MG63 (cell line): Measurements from ENCODE around the gene MGAT5B. TPM values are rescaled to one million over a fixed set of nuclear protein-coding genes. Genes with fewer than 3 reads are reported as not detected.
"Not testable (repeated sequence)": the region's sequence is repeated elsewhere in the genome, so short reads cannot be mapped to it uniquely, and the experiment has no call there.

ENCODE experiments used
- DNase-seq: peaks from one replicate; pipeline ENCODE4 v3.0.0-alpha.2; 2020
- H3K27me3 ChIP-seq: fragments of 250-450 bp; sonication (Bioruptor Pico); 2 replicates; pipeline ENCODE4 v1.5.1; 2020; ENCODE audit warnings: mild to moderate bottlenecking, moderate library complexity
- H3K36me3 ChIP-seq: fragments of 250-450 bp; sonication (Bioruptor Pico); 2 replicates; pipeline ENCODE4 v1.5.1; 2020; ENCODE audit warnings: mild to moderate bottlenecking, moderate library complexity
- H3K4me3 ChIP-seq: fragments of 250-450 bp; sonication (Bioruptor Pico); 2 replicates; pipeline ENCODE4 v1.5.1; 2020; ENCODE audit warnings: mild to moderate bottlenecking, moderate library complexity
- H3K9me3 ChIP-seq: fragments of 250-450 bp; sonication (Bioruptor Pico); 2 replicates; pipeline ENCODE4 v1.5.1; 2020; ENCODE audit warnings: mild to moderate bottlenecking, moderate library complexity
- total RNA-seq: library from RNA; depleted of rRNA; stranded (reverse); fragments of >200 nt; shearing (Covaris generic); gene quantifications from 2 replicates; pipeline ENCODE4 v1.2.3, GENCODE V29; 2014; ENCODE audit warnings: low replicate concordance; rRNA removed

The MGAT5B gene
- 2.4 and 3.3 TPM in 2 replicates for total RNA-seq

- H3K4me3 ChIP-seq = peak within 1 kb of the TSS; percentile 40
- DNase-seq = peak; percentile 84
Observed at GRCh38 chr17:76868176-76868668, at the start of gene MGAT5B. Gene MGAT5B, plus strand, starts transcription at chr17:76868404. Its CDS starts 626 bp downstream, at chr17:76869030.

GRCh38 chr17:76820039-76820438 lies 48.2 kb upstream of the MGAT5B start:
- Histone ChIP-seq H3K27me3 (0 out of 2 replicates have a peak, but pooled peaks cover 2% of the 10 kb centered on the region), H3K4me3 (no peak overlapping the region), H3K36me3 (no peaks in the 10 kb centered on the region), H3K9me3 (no peaks in the 10 kb centered on the region)
- no peak for DNase-seq

More at GRCh38 chr17:76868176-76868668, at the start of gene MGAT5B:
- H3K27me3 ChIP-seq = no peaks in the 10 kb centered on the region
- no peaks in the 10 kb centered on the region for H3K9me3 ChIP-seq
- H3K36me3 ChIP-seq = peaks cover 3% of the 10 kb centered on the region; the same call in 1 of the 2 replicates

GRCh38 chr17:76820561-76820960 lies 47.6 kb upstream of the MGAT5B start:
- Histone ChIP-seq H3K36me3 (no peaks in the 10 kb centered on the region), H3K27me3 (0 out of 2 replicates have a peak, but pooled peaks cover 2% of the 10 kb centered on the region), H3K9me3 (no peaks in the 10 kb centered on the region), H3K4me3 (no peak overlapping the region)
- no peak for DNase-seq

GRCh38 chr17:76822184-76822778 lies 45.9 kb upstream of the MGAT5B start:
- Histone ChIP-seq H3K27me3 (no peaks in the 10 kb centered on the region), H3K36me3 (no peaks in the 10 kb centered on the region), H3K9me3 (no peaks in the 10 kb centered on the region), H3K4me3 (no peak overlapping the region)
- no peak for DNase-seq

GRCh38 chr17:76824093-76824492 lies 44.1 kb upstream of the MGAT5B start:
- Histone ChIP-seq H3K27me3 (no peaks in the 10 kb centered on the region), H3K4me3 (no peak overlapping the region), H3K9me3 (no peaks in the 10 kb centered on the region), H3K36me3 (no peaks in the 10 kb centered on the region)
- no peak for DNase-seq

- DNase-seq = no peak
- no peaks in the 10 kb centered on the region for H3K27me3 ChIP-seq
- no peak overlapping the region for H3K4me3 ChIP-seq
- no peaks in the 10 kb centered on the region for H3K36me3 ChIP-seq
- H3K9me3 ChIP-seq = no peaks in the 10 kb centered on the region
Observed at GRCh38 chr17:76826330-76827068, 41.7 kb upstream of the MGAT5B start.

GRCh38 chr17:76827736-76828135 lies 40.5 kb upstream of the MGAT5B start:
- Histone ChIP-seq H3K9me3 (no peaks in the 10 kb centered on the region), H3K4me3 (no peak overlapping the region), H3K27me3 (no peaks in the 10 kb centered on the region), H3K36me3 (no peaks in the 10 kb centered on the region)
- no peak for DNase-seq

- Histone ChIP-seq H3K36me3 (no peaks in the 10 kb centered on the region), H3K27me3 (no peaks in the 10 kb centered on the region), H3K4me3 (no peak overlapping the region), H3K9me3 (no peaks in the 10 kb centered on the region)
- no peak for DNase-seq
Observed at GRCh38 chr17:76830987-76831715, 37.1 kb upstream of the MGAT5B start.

- no peaks in the 10 kb centered on the region for H3K9me3 ChIP-seq
- no peaks in the 10 kb centered on the region for H3K27me3 ChIP-seq
- peak; percentile 17 for DNase-seq
- H3K36me3 ChIP-seq = no peaks in the 10 kb centered on the region
- H3K4me3 ChIP-seq = no peak overlapping the region
Observed at GRCh38 chr17:76833034-76833644, 35.1 kb upstream of the MGAT5B start.

GRCh38 chr17:76833747-76834146 lies 34.5 kb upstream of the MGAT5B start:
- Histone ChIP-seq H3K36me3 (no peaks in the 10 kb centered on the region), H3K4me3 (no peak overlapping the region), H3K9me3 (no peaks in the 10 kb centered on the region), H3K27me3 (no peaks in the 10 kb centered on the region)
- no peak for DNase-seq

- H3K4me3 ChIP-seq = no peak overlapping the region
- no peaks in the 10 kb centered on the region for H3K9me3 ChIP-seq
- peaks cover under 1% of the 10 kb centered on the region for H3K27me3 ChIP-seq
- no peak for DNase-seq
- H3K36me3 ChIP-seq = no peaks in the 10 kb centered on the region
Observed at GRCh38 chr17:76834870-76835269, 33.3 kb upstream of the MGAT5B start.

GRCh38 chr17:76840443-76840767 lies 27.8 kb upstream of the MGAT5B start:
- H3K4me3 ChIP-seq = no peak overlapping the region
- no peaks in the 10 kb centered on the region for H3K9me3 ChIP-seq
- no peak for DNase-seq
- peaks cover 26% of the 10 kb centered on the region for H3K27me3 ChIP-seq
- no peaks in the 10 kb centered on the region for H3K36me3 ChIP-seq

GRCh38 chr17:76840884-76841775 lies 27.1 kb upstream of the MGAT5B start:
- no peaks in the 10 kb centered on the region for H3K36me3 ChIP-seq
- H3K9me3 ChIP-seq = no peaks in the 10 kb centered on the region
- no peak for DNase-seq
- no peak overlapping the region for H3K4me3 ChIP-seq
- peaks cover 26% of the 10 kb centered on the region for H3K27me3 ChIP-seq

GRCh38 chr17:76841776-76842405 lies 26.3 kb upstream of the MGAT5B start:
- Histone ChIP-seq H3K9me3 (no peaks in the 10 kb centered on the region), H3K27me3 (peaks cover 26% of the 10 kb centered on the region), H3K36me3 (no peaks in the 10 kb centered on the region), H3K4me3 (no peak overlapping the region)
- DNase-seq = no peak

- not testable (repeated sequence) for H3K36me3 ChIP-seq, H3K9me3 ChIP-seq, H3K4me3 ChIP-seq, DNase-seq
- peaks cover 26% of the 10 kb centered on the region for H3K27me3 ChIP-seq
Observed at GRCh38 chr17:76843068-76843467, 25.1 kb upstream of the MGAT5B start.
